Stimulated activated effector memory CD8-positive, alpha-beta T cell treated with anti-CD3 and anti-CD28 coated beads, Interleukin-12 subunit alpha, Interleukin-12 subunit beta, amount 100 ng/mL, for 72 hours (primary cell): ENCODE results near the gene TIMM50.

Experiments used
- ATAC-seq: fragments of 150-1000 bp; cut with Tn5 transposase; 2 replicates; pipeline ENCODE4 v1.10.0; 2021
- DNase-seq, 2 donors: peaks; one replicate each; pipeline ENCODE4 v3.0.0; 2021 to 2022; ENCODE audit warnings: low spot score in 2 of 2
- H3K27ac Mint-ChIP-seq: one replicate; pipeline ENCODE4 v1.8.0; 2022; ENCODE audit warnings: mild to moderate bottlenecking, mixed read lengths
- H3K36me3 Mint-ChIP-seq: one replicate; pipeline ENCODE4 v1.8.0; 2022; ENCODE audit warnings: mild to moderate bottlenecking, mixed read lengths
- H3K4me1 Mint-ChIP-seq: one replicate; pipeline ENCODE4 v1.8.0; 2022; ENCODE audit warnings: mixed read lengths
- H3K4me3 Mint-ChIP-seq: one replicate; pipeline ENCODE4 v1.8.0; 2022; ENCODE audit warnings: mild to moderate bottlenecking, mixed read lengths
- H3K9me3 Mint-ChIP-seq: one replicate; pipeline ENCODE4 v1.8.0; 2022; ENCODE audit warnings: mixed read lengths

The TIMM50 gene

GRCh38 chr19:39481229-39481545, 549 bp downstream of the TIMM50 start:
- DNase-seq = no peak

DNA sequence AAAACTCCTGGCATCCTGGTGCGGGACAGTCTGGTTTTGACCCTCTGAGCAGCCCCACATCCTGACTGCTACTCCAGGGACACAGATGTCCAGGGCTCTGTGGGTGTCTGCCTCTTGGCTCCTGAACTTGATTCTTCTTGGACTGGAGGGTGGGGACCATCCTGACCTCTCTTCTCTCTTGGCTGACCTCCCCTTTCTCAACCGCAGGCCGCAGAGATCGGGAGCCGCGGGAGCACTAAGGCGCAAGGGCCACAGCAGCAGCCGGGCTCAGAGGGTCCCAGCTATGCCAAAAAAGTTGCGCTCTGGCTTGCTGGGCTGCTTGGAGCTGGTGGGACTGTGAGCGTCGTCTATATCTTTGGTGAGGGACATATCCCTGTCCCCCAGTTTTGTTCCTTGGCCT, 1.0 kb downstream of the TIMM50 start:
- DNase-seq = no peak
- Mint-ChIP-seq H3K9me3 (no peaks in the 10 kb centered on the region), H3K4me1 (peaks cover 37% of the 10 kb centered on the region), H3K36me3 (peaks cover 68% of the 10 kb centered on the region), H3K27ac (peak overlapping the region; percentile 94), H3K4me3 (peak overlapping the region; percentile 81)
- no peak for ATAC-seq

More at GRCh38 chr19:39481229-39481545, 549 bp downstream of the TIMM50 start:
- Mint-ChIP-seq H3K4me1 (peaks cover 32% of the 10 kb centered on the region), H3K27ac (peak overlapping the region; percentile 94), H3K36me3 (peaks cover 68% of the 10 kb centered on the region), H3K4me3 (peak overlapping the region; percentile 81), H3K9me3 (no peaks in the 10 kb centered on the region)
- no peak for ATAC-seq

DNA sequence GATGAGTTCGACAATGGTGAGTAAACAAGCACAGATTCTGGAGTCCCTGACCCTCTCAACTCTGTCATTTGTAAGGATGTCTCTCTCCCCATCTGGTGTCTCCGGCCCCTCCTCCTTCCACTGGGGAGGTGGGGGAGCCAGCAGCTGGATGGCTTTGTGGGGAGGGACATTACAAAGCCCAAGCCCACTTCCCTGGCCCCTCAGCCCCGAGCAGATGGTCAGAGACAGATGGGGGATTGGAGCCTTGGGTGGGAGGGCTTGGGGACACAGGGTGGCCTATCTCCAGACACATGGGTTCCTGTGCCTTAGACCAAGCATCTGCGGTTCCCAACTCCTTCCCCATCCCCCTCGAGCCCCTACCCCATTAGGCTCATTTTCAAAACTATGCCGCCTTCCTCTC, 2.5 kb downstream of the TIMM50 start:
- H3K4me1 Mint-ChIP-seq = peaks cover 41% of the 10 kb centered on the region
- H3K9me3 Mint-ChIP-seq = no peaks in the 10 kb centered on the region
- DNase-seq = no peak
- ATAC-seq = no peak
- H3K27ac Mint-ChIP-seq = no peak overlapping the region
- peak overlapping the region; percentile 81 for H3K4me3 Mint-ChIP-seq
- H3K36me3 Mint-ChIP-seq = peaks cover 68% of the 10 kb centered on the region

DNA sequence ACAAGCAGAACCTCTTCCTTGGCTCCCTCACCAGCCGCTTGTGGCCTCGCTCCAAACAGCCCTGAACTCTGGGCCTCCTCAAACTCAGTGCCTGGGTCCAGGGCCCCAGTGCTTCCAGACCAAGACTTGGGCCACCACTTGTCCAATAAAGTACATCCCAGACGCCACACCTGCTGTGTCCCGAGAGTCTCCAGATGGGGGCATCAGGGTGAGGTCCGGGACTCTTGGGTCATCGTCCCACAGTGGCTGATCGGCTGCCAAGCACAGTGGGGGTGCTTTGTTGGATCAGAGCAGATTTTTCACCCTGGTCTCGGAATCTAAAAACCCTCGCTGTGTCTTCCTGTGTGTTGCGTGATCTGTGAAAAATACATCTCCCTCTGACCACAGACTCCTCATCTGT, 9.1 kb downstream of the TIMM50 start:
- ATAC-seq (no peak), DNase-seq (no peak)
- H3K27ac Mint-ChIP-seq = peak overlapping the region; percentile 20
- peaks cover 14% of the 10 kb centered on the region for H3K4me1 Mint-ChIP-seq
- H3K4me3 Mint-ChIP-seq = no peak overlapping the region
- H3K9me3 Mint-ChIP-seq = no peaks in the 10 kb centered on the region
- peaks cover 80% of the 10 kb centered on the region for H3K36me3 Mint-ChIP-seq

DNA sequence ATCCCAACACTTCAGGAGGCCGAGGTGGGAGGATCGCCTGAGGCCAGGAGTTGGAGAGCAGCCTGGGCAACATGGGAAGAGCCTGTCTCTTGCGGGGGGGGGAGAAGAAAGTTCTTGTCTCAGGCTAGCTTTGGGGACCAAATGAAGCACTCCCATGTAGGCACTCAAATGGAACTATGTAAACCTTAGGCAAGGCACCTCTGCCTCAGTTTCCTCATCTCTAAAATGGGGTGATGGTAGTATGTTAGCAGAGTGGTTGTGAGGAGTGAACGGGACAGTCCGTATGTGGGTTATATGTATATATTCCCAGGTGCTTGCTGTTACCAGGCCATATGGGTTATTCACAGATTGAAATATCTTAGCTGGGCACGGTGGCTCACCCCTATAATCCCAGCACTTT, 11.6 kb downstream of the TIMM50 start:
- Mint-ChIP-seq H3K36me3 (peaks cover 57% of the 10 kb centered on the region), H3K4me1 (peaks cover 6% of the 10 kb centered on the region), H3K27ac (no peak overlapping the region), H3K4me3 (no peak overlapping the region), H3K9me3 (no peaks in the 10 kb centered on the region)
- DNase-seq = no peak
- ATAC-seq = no peak

DNA sequence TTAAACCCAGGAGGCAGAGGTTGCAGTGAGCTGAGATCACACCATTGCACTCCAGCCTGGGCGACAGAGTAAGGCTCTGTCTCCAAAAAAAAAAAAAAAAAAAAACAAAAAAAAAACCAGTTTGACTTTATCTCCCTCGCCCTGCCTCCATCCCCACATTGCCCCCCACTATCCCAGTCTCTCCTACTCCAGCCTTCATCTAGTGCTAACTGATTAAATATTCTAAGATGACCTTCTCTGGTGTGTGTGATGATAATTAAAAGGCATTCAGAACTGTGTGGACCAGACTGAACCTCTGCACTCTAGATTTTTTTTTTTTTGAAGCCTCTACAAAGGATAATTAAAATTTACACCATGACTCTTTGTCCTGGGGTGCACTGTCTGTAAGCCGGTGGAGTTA, 12.2 kb downstream of the TIMM50 start:
- DNase-seq (no peak), ATAC-seq (no peak)
- Mint-ChIP-seq H3K27ac (no peak overlapping the region), H3K4me1 (peaks cover 6% of the 10 kb centered on the region), H3K4me3 (no peak overlapping the region), H3K9me3 (no peaks in the 10 kb centered on the region), H3K36me3 (peaks cover 51% of the 10 kb centered on the region)

GRCh38 chr19:39494661-39495060, 14.0 kb downstream of the TIMM50 start:
- Mint-ChIP-seq H3K4me1 (peaks cover 17% of the 10 kb centered on the region), H3K36me3 (peaks cover 32% of the 10 kb centered on the region), H3K9me3 (no peaks in the 10 kb centered on the region), H3K4me3 (no peak overlapping the region), H3K27ac (no peak overlapping the region)
- DNase-seq = no peak
- no peak for ATAC-seq

GRCh38 chr19:39496063-39496462, 15.4 kb downstream of the TIMM50 start:
- H3K4me1 Mint-ChIP-seq = peaks cover 21% of the 10 kb centered on the region
- H3K36me3 Mint-ChIP-seq = peaks cover 18% of the 10 kb centered on the region
- no peak overlapping the region for H3K4me3 Mint-ChIP-seq
- no peaks in the 10 kb centered on the region for H3K9me3 Mint-ChIP-seq
- DNase-seq = no peak
- ATAC-seq = no peak
- H3K27ac Mint-ChIP-seq = no peak overlapping the region

DNA sequence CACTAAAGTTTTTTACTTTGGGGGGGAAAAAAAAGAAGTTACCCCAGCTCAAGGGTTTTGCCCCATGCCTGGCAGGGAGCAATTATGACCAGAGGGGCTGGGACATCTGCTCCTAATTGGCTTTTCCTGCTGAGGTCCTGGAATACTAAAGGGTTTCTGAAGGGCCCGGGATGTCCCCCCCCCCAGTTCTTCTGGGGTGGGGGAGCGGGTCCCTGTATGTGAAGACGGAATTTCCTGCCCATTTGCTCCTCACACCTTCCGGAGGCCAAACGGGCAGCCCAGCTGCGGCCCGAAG, 17.0 kb downstream of the TIMM50 start:
- H3K27ac Mint-ChIP-seq = no peak overlapping the region
- no peaks in the 10 kb centered on the region for H3K9me3 Mint-ChIP-seq
- H3K36me3 Mint-ChIP-seq = peaks cover 4% of the 10 kb centered on the region
- DNase-seq (no peak), ATAC-seq (no peak)
- peak overlapping the region; percentile 48 for H3K4me3 Mint-ChIP-seq
- peaks cover 21% of the 10 kb centered on the region for H3K4me1 Mint-ChIP-seq

DNA sequence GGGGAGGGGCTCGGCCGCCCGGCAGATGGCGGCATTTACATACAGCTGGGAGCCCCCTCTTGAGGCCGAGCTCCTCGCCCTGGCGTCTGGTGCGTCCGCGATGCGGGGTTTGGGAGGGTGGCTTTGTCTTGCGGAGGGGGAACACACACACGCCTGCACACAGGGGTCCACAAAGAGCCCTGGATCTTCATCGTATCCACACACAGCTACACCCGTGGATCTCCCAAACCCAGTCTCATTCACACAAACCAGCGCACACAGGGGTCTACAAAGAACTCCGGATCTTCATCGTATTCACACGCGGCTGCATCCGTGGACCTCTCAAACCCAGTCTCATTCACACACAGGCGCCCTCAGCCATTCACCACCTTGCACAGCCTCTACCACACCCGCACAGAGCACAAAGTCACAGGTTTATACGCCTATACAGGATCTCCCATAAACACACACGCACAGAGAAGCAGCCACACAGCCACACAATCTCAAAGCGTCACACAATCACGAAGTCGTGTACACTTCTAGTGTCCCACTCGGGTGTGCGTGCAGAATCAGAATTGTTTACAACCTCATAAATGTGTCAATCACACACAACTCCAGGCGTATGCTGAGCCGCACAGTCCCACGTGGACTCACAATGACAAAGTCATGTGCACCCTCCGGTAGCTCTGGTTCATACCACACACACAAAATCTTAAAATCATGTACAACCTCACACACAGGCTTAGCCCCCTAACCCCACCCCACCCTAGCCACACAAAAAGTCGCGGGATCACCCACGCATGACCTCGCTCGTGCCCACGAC, 17.6 kb downstream of the TIMM50 start:
- ATAC-seq (peak; percentile 55), DNase-seq (no peak)
- H3K27ac Mint-ChIP-seq = no peak overlapping the region
- peak overlapping the region; percentile 48 for H3K4me3 Mint-ChIP-seq
- peaks cover 2% of the 10 kb centered on the region for H3K36me3 Mint-ChIP-seq
- peaks cover 24% of the 10 kb centered on the region for H3K4me1 Mint-ChIP-seq
- no peaks in the 10 kb centered on the region for H3K9me3 Mint-ChIP-seq

- H3K9me3 Mint-ChIP-seq = no peaks in the 10 kb centered on the region
- no peak for ATAC-seq
- peak within 1 kb of the TSS; percentile 30 for H3K27ac Mint-ChIP-seq
- H3K36me3 Mint-ChIP-seq = peaks cover 7% of the 10 kb centered on the region
- peak within 1 kb of the TSS; percentile 48 for H3K4me3 Mint-ChIP-seq
- peaks cover 32% of the 10 kb centered on the region for H3K4me1 Mint-ChIP-seq
- DNase-seq = no peak
Observed at GRCh38 chr19:39498798-39499642, 18.4 kb downstream of the TIMM50 start, which contains the start of gene DLL3. DLL3 (plus strand) TSS chr19:39498947; CDS start chr19:39498975, 28 bp downstream.

GRCh38 chr19:39499932-39500331, 19.3 kb downstream of the TIMM50 start:
- peak overlapping the region; percentile 48 for H3K4me3 Mint-ChIP-seq
- DNase-seq (no peak), ATAC-seq (no peak)

DNA sequence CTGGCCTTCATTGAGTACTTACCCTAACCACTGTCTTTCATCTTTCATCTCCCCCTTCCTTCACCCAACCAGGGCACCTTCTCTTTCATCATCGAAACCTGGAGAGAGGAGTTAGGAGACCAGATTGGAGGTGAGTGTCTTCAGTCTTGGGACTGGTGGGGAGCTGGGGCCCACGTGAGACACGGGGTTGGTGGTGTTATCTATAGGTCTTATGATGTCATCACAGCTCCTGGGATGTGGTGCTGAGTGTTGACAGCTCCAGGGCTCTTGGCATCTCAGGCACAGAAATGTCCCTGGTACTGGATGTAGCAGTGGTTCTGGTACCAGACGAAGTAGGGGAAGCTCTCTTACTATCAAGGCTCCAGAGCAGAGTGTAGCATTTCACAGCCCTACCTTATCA, 19.9 kb downstream of the TIMM50 start:
- H3K36me3 Mint-ChIP-seq = peaks cover 7% of the 10 kb centered on the region
- no peak overlapping the region for H3K4me3 Mint-ChIP-seq
- ATAC-seq (no peak), DNase-seq (no peak)
- peaks cover 40% of the 10 kb centered on the region for H3K4me1 Mint-ChIP-seq
- no peaks in the 10 kb centered on the region for H3K9me3 Mint-ChIP-seq
- H3K27ac Mint-ChIP-seq = no peak overlapping the region

More at GRCh38 chr19:39499932-39500331, 19.3 kb downstream of the TIMM50 start:
- Mint-ChIP-seq H3K4me1 (peaks cover 38% of the 10 kb centered on the region), H3K9me3 (no peaks in the 10 kb centered on the region), H3K36me3 (peaks cover 7% of the 10 kb centered on the region), H3K27ac (peak overlapping the region; percentile 30)

GRCh38 chr19:39501340-39501739, 20.7 kb downstream of the TIMM50 start:
- Mint-ChIP-seq H3K36me3 (peaks cover 7% of the 10 kb centered on the region), H3K27ac (no peak overlapping the region), H3K9me3 (no peaks in the 10 kb centered on the region), H3K4me3 (no peak overlapping the region), H3K4me1 (peaks cover 46% of the 10 kb centered on the region)
- ATAC-seq (no peak), DNase-seq (no peak)

DNA sequence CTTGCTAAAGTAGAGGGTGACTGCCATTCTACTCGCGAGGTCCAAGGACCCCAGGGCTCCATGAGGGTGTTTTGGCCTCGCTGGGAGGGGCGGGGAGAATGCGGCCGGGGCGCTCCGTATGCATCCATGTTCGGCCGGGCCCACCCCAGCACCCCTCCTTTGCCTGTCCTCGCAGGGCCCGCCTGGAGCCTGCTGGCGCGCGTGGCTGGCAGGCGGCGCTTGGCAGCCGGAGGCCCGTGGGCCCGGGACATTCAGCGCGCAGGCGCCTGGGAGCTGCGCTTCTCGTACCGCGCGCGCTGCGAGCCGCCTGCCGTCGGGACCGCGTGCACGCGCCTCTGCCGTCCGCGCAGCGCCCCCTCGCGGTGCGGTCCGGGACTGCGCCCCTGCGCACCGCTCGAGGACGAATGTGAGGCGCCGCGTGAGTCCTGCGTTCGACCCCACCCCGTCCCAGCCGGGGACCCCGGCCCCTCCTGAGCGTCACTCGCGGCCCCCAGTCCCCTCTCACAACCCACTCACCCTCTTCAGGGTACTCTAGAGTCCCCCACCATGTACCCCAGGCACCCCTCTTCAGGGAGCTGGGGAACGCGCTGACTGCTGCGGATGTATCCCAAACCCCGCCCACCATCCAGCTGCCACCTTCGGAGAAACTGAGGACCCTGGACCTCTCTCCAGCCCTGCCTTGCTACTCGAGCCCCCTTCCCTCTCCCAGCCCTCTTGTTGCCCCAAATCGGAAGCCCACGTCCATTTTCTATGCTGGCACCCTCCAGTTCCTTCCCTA, 22.2 kb downstream of the TIMM50 start:
- ATAC-seq = peak; percentile 68
- Mint-ChIP-seq H3K9me3 (no peaks in the 10 kb centered on the region), H3K4me1 (peaks cover 55% of the 10 kb centered on the region), H3K4me3 (peak overlapping the region; percentile 24), H3K27ac (no peak overlapping the region), H3K36me3 (peaks cover 7% of the 10 kb centered on the region)
- peak; percentile 87 for DNase-seq
